GM18526 (cell line): ENCODE data around the gene SPSB4.

Experiments used
- POLR2A ChIP-seq: IDR thresholded peaks from 3 replicates; pipeline ENCODE4 v1.6.1; 2011; ENCODE audit not compliant: insufficient read length; ENCODE audit errors: extremely low read depth

The SPSB4 gene

GRCh38 chr3:141176775-141177174 lies 125.6 kb downstream of the SPSB4 start:
- no peak for TF ChIP-seq POLR2A

- no peak for TF ChIP-seq POLR2A
Measured at GRCh38 chr3:141178026-141178425, 126.9 kb downstream of the SPSB4 start.

GRCh38 chr3:141178551-141178950 lies 127.4 kb downstream of the SPSB4 start:
- TF ChIP-seq POLR2A: no peak

GRCh38 chr3:141179983-141180382 lies 128.8 kb downstream of the SPSB4 start:
- TF ChIP-seq POLR2A: no peak

GRCh38 chr3:141181196-141181595 lies 130.0 kb downstream of the SPSB4 start:
- TF ChIP-seq POLR2A: no peak

GRCh38 chr3:141181819-141182218 lies 130.7 kb downstream of the SPSB4 start:
- TF ChIP-seq POLR2A: no peak

GRCh38 chr3:141183606-141184005 lies 132.5 kb downstream of the SPSB4 start:
- TF ChIP-seq POLR2A: no peak

- no peak for TF ChIP-seq POLR2A
Measured at GRCh38 chr3:141184430-141184829, 133.3 kb downstream of the SPSB4 start.

- TF ChIP-seq POLR2A: no peak
Measured at GRCh38 chr3:141191097-141191749, 140.1 kb downstream of the SPSB4 start.

- no peak for TF ChIP-seq POLR2A
Measured at GRCh38 chr3:141192345-141192744, 141.2 kb downstream of the SPSB4 start.

- TF ChIP-seq POLR2A: no peak
Measured at GRCh38 chr3:141193066-141193830, 142.1 kb downstream of the SPSB4 start.
